ENCODE data around the gene SLC35C1. TPM values are rescaled to one million over a fixed set of nuclear protein-coding genes. Genes with fewer than 3 reads are reported as not detected.
A peak's percentile ranks its signal among the peaks of the same experiment; 100 is the strongest.

Gene SLC35C1
- total RNA-seq, 1 experiment from 2014 or later, result 8.9 TPM

DNA sequence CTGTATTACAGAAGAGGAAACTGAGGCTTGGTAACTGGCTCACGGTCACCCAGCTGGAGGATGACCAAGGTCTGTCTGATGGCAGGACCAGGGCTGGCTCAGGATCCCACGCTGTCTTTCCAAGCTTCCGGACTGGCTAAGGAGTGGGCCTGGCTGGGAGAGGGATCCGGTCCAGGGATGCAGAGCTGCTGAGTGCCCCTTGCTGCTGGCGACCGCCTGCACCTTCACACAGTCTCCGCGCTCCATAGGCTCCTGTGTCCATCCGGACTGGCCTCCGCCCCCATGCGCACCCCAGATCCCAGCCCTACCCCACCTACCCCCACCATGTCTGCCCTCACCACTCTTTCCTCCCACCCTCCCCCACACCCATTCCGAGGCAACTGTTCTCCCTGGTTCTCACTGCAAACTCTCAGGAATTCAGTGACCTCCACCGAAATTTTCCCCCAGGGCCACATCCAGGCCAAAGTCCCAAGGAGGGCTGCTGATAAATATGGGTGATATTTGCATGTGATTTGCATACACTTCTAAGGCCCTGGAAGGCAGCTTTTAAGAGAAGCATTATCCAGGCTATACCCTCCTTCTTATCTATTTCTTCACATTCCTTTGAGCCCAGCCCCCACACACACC lies 48.5 kb upstream of the SLC35C1 start:
- Histone ChIP-seq H3K9ac (ENCODE audit: extremely low read depth, insufficient read length, low read length) (no peak overlapping the region), H3T11ph (ENCODE audit: low read length) (no peak overlapping the region), H2BK120ac (ENCODE audit: low read depth, low read length, poor library complexity, severe bottlenecking) (no peak overlapping the region), H4K5ac (ENCODE audit: insufficient read length, low read depth, low read length) (no peak overlapping the region), H3K4me1 (ENCODE audit: insufficient read depth, low read length) (no peaks in the 10 kb centered on the region; the same call in 1 of the 2 replicates), H2AFZ (ENCODE audit: low read length) (no peak overlapping the region), H4K20me1 (ENCODE audit: control insufficient read depth, insufficient read depth, insufficient read length) (no peaks in the 10 kb centered on the region), H3K23me2 (ENCODE audit: insufficient read length, low read depth, low read length, poor library complexity, severe bottlenecking) (no peaks in the 10 kb centered on the region), H3K79me1 (ENCODE audit: insufficient read depth, low read depth, low read length, poor library complexity, severe bottlenecking) (no peaks in the 10 kb centered on the region), H3K18ac (ENCODE audit: insufficient read length, low read depth, low read length) (no peak overlapping the region), H3K23ac (ENCODE audit: insufficient read length, low read depth, low read length) (no peak overlapping the region), H3K56ac (ENCODE audit: insufficient read length, low read depth, low read length) (no peak overlapping the region), H2BK12ac (ENCODE audit: insufficient read length, low read depth, low read length) (no peak overlapping the region), H3K4me2 (ENCODE audit: insufficient read depth, insufficient read length, low read length) (no peak overlapping the region), H3K27ac (ENCODE audit: insufficient read length, low read depth, low read length) (no peak overlapping the region), H2BK20ac (ENCODE audit: low read depth, low read length, poor library complexity, severe bottlenecking) (no peak overlapping the region), H2AK5ac (ENCODE audit: insufficient read length, low read length) (no peak overlapping the region), H3K9me3 (ENCODE audit: control insufficient read depth, low read depth, low read length) (no peaks in the 10 kb centered on the region), H2BK15ac (ENCODE audit: low read depth, low read length) (no peak overlapping the region), H3K79me2 (ENCODE audit: insufficient read depth, low read length) (no peaks in the 10 kb centered on the region), H2BK5ac (ENCODE audit: insufficient read length, low read length) (no peak overlapping the region), H3K27me3 (ENCODE audit: insufficient read depth, low read length) (no peaks in the 10 kb centered on the region), H3K4ac (ENCODE audit: low read depth, low read length) (no peak overlapping the region), H4K91ac (ENCODE audit: insufficient read length, low read depth, low read length) (no peak overlapping the region), H4K8ac (replicated peaks; ENCODE audit: insufficient read length, low read depth, low read length) (no peak overlapping the region), H3K14ac (ENCODE audit: insufficient read depth, low read length) (no peak overlapping the region)
- DNase-seq, result no peak
- H3K36me3 Mint-ChIP-seq (ENCODE audit: insufficient read depth in 1 of 3, low read depth in 3 of 3), result no peaks in the 10 kb centered on the region
- H3K4me1 Mint-ChIP-seq, result peaks cover 13 to 36% of the 10 kb centered on the region in 2 experiments
- H3K27ac Mint-ChIP-seq, result peak overlapping the region in 1 of 3 experiments; percentile 5; a peak in 1 of 7 replicates
- TF ChIP-seq CTCF (conservative IDR thresholded peaks at IDR 0.05), result no peak
- no peaks in the 10 kb centered on the region for H3K9me3 Mint-ChIP-seq
- no peak overlapping the region for H3K4me3 Mint-ChIP-seq
- H3K27me3 Mint-ChIP-seq (ENCODE audit: low read depth), result peaks cover 2% of the 10 kb centered on the region
- no CpG with 5 or more reads among the region's 13 CpGs for WGBS (ENCODE audit: extremely low coverage, insufficient read length, low lambda C conversion rate)

Measured in H9 (cell line).